ENCODE data around the gene TCF15.
"Not testable (repeated sequence)": the region's sequence is repeated elsewhere in the genome, so short reads cannot be mapped to it uniquely, and the experiment has no call there.

TCF15 gene

GRCh38 chr20:609371-609964, 641 bp downstream of the TCF15 start:
- DNase-seq: no peak

- DNase-seq: no peak
These were observed 1.1 kb downstream of the TCF15 start for GRCh38 chr20:608970-609369.

DNA sequence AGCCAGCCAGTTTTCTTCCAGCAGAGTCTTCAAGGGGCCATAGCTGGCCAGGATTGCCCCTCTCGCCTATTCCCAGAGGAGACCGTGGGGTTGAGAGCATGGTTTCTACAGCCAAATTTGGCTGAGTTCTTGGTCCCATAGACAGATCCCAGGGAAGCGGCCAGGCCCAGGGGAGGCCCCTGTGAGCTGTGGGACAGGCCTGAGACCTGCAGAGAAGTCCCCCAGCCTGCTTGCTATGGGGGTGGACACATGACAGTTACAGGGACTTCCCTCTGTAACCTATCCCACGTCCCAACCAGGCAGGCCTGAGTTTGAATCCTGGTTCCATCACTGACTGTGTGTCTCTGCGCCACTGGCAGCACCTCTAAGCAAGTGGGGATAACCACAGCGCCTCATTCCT, 2.6 kb downstream of the TCF15 start:
- DNase-seq: no peak

DNA sequence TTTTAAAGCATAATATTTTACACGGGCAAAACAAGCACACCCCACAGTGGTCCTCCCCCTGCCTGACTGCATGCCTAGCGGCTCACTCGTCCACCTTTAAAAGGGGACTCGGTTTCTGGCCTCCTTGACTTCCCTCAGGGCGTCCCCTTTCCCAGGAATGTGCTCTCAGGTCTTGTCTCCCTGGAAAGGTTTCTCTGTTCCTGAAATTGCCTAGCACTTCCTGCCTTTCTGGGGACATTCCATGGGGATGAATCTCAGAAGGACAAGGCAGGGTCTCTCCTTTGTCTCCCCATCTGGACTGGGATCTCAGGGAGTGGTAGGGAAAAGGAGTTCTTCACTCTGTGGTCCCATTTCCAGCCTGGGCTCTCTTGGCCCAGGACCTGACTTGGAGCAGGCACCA, 4.9 kb downstream of the TCF15 start:
- no peak for DNase-seq

DNA sequence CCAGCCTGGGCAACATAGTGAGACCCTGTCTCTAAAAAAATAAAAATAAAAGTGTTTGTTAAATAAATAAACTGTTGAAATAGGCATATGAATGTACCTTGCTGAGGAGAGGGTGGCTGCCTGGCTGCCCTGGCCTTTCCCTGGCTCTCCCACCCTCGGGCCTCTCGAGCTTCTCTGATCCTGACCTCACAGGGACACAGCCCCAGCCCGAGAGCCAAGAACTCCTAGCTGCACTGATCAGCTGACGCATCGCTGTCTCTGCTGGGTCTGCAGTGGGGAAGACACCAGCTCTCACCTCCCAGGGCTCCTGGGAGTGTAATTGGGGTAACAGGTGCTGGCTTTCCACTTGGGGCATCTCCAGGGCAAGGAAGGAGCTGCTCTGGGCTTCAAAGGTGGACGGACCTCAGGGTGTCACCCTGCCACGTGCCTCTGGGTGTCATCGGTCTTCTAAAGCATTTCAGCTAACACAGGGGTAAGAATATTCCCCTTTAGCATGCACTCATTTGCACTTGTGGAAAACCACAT, 6.9 kb downstream of the TCF15 start:
- DNase-seq: no peak

GRCh38 chr20:602111-602970, 7.8 kb downstream of the TCF15 start:
- DNase-seq: no peak

DNA sequence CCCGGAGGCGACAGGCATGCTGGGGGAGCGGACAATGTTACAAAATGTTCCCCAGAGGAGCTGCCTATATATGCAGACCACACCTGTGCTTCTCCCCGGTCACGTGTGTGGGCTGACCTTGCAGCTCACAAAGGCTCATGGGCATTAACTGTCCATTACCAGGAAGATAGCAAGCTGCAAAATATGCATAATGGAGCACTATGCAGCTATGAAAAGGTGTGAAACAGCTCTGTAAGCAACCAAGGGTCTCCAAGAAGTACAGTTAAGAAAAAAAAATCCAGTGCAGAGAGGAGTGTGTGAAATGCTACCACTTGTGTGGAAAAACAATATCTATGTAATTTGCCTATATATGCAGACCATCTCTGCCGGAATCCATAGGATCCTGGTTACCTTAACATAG, 9.4 kb downstream of the TCF15 start:
- no peak for DNase-seq

- DNase-seq: no peak
These were observed 10.0 kb downstream of the TCF15 start for GRCh38 chr20:600141-600540.

GRCh38 chr20:598133-598850, 11.8 kb downstream of the TCF15 start:
- no peak for DNase-seq

DNA sequence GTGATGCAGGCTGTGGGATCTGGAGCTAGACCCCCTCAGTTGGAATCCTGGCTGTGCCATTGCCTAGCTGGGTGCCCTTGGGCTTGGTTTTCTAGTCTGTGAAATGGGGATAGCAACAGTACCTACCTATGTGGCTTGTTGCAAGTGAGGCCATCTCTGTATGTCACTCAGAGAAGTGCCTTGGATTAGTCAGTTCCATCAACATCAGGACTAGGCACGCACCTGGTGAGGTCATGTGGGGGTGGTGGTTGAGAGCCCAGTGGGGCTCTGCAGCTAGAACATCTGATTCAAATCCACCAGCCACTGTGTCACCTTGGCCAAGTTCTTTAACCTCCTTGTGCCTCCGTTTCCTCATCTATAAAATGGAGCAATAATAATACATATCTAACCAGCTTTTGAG, 12.5 kb downstream of the TCF15 start:
- DNase-seq: no peak

GRCh38 chr20:595330-596308, 14.5 kb downstream of the TCF15 start:
- no peak for DNase-seq

DNA sequence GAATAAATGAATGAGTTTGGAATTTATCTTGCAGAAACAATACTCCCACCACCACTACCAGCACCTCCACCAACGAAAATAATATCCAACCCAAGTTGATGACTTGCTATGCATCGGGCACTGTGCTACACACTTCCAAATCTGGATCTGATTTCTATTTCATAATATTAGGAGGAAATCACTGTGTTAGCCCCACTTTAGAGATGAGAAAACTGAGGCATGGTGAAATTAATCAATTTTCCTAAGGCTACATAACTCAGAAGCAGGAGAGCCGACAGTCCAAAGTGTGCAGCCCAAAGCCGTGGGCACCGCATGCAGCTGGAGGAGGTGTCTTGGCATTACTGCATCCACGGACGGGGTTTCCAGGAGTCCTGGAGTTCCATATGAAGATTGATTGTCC, 17.6 kb downstream of the TCF15 start:
- DNase-seq: no peak

GRCh38 chr20:591941-592340, 18.2 kb downstream of the TCF15 start:
- no peak for DNase-seq

GRCh38 chr20:588932-589672, 21.0 kb downstream of the TCF15 start:
- DNase-seq: no peak

DNA sequence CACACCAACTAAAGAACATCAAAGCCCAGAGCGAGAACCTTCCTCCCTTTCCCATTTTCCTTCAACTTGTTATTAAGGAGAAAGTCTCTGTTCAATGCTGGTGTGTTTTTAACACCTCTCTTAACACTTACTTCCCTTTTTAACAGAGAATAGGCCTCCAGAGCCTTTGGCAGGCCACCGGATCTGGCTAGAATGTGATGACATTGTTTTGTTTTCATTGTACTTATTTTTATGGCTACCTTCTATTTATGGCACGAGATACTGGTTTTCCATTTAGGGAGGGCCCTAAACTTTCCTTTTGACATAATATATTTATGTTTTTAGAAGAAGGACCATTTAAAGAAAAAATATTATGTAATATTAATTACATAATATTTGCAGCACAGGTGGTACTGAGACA, 21.6 kb downstream of the TCF15 start:
- no peak for DNase-seq

DNA sequence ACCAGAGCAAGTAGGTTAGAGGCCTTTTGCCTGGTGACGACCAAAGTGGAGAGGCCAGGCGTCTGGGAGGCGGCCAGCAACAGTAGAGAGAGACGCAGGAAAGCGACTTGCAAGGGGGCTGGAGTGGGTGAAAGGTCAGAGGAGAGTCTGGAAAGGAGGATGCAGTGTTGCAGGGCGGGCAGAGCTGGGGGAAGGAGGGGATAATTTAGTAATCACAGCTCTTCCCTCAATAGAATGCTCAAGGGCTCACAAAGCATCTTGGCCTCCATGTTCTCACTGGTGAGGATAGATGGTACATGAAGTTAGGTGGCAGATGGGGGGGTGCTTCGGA, 25.2 kb downstream of the TCF15 start:
- no peak for DNase-seq

DNA sequence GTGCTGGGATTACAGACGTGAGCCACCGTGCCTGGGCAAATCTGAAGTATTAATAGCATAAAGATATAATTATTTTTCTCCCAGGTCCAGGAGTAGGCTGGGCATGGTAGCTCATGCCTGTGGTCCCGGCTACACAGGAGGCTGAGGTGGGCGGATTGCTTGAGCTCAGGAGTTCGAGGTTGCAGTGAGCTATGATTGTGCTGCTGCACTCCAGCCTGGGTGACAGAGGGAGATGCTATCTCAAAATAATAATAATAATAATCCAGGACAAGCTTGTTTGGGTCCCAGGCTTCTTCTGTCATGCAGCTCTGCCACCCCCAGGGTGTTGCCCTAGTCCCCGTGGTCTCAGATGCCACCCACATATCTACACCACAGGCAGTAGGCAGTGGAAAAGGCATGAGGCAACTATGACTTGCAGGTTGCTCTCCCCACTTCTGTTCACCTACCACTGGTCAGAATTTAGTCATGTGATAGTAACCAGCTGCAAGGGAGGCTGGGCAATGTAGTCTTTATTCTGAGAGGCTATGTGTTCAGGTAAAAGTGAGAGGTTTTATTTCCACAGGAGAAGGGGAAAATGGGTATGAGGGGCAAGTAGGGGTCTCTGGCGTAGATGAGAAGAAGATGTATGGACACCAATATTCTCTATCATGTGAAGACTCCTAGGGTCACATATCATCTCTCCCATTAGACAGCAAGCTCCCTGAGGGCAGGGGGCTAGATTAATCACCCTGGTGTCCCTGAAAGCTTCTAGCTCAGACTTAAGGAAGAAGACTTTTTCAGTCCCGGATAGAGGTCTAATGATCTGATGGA, 25.7 kb downstream of the TCF15 start:
- no peak for DNase-seq

- DNase-seq: no peak
These were observed 27.9 kb downstream of the TCF15 start for GRCh38 chr20:582204-582603.

DNA sequence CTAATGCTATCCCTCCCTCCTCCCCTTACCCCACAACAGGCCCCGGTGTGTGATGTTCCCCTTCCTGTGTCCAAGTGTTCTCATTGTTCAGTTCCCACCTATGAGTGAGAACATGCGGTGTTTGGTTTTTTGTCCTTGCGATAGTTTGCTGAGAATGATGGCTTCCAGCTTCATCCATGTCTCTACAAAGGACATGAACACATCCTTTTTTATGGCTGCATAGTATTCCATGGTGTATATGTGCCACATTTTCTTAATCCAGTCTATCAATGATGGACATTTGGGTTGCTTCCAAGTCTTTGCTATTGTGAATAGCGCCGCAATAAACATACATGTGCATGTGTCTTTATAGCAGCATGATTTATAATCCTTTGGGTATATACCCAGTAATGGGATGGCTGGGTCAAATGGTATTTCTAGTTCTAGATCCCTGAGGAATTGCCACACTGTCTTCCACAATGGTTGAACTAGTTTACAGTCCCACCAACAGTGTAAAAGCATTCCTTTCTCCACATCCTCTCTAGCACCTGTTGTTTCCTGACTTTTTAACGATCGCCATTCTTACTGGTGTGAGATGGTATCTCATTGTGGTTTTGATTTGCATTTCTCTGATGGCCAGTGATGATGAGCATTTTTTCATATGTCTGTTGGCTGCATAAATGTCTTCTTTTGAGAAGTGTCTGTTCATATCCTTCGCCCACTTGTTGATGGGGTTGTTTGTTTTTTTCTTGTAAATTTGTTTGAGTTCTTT, 31.0 kb downstream of the TCF15 start:
- DNase-seq: not testable (repeated sequence)

DNA sequence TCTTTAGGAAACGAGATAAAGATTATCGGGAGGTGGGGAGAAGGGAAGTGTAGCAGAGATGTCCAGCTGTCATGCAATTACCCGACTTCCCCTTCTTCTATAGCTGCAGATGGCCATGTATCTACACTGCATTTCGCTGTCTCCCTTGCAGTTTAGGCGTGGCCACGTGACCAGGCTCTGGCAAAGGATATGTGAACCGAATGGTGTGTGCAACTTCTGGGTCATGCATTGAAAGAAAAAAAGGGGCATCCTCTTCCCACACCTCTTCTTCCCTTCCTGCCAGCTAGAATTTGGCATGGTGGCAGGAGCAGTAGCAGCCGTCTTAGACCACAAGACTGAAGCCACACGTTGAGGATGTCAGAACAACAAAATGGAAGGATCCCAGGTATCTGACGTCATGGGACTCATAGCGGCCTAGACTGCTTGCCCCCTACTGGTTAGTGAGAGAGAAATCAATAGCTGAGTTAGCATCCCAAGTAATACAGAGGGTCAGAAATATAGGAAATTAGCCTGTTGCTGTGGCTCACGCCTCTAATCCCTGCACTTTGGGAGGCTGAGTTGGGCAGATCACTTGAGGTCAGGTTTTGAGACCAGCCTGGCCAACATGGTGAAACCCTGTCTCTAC, 32.8 kb downstream of the TCF15 start:
- DNase-seq: peak in 2 of 3 experiments; percentile 17 to 53

Measured in NCI-H1417 (cell line).